ENCODE results near the gene TMEM119.

The TMEM119 gene

DNA sequence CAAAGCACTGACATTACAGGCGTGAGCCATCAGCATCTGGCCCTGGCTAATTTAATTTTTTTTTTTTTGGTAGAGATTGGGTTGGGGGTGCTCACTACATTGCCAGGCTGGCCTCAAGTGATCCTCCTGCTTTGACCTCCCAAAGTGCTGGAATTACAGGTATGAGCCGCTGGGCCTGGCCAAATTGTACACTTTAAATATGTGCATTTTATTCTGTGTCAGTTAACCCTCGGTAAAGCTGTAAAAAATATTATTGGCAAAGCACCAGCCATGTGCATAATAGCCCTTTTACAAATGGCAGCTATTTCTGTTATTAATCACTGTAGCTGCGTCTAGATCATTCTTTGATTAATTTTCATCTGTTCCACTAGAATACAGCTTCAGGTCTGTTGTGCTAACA lies 12.0 kb downstream of the TMEM119 start:
- no peak for DNase-seq (ENCODE audit: low read depth)
- TF ChIP-seq CTCF (IDR thresholded peaks at IDR 0.05; ENCODE audit: control insufficient read depth, extremely low read depth, insufficient read depth): no peak
- no peak overlapping the region for H3K4me3 ChIP-seq (ENCODE audit: low read depth, low read length)

DNA sequence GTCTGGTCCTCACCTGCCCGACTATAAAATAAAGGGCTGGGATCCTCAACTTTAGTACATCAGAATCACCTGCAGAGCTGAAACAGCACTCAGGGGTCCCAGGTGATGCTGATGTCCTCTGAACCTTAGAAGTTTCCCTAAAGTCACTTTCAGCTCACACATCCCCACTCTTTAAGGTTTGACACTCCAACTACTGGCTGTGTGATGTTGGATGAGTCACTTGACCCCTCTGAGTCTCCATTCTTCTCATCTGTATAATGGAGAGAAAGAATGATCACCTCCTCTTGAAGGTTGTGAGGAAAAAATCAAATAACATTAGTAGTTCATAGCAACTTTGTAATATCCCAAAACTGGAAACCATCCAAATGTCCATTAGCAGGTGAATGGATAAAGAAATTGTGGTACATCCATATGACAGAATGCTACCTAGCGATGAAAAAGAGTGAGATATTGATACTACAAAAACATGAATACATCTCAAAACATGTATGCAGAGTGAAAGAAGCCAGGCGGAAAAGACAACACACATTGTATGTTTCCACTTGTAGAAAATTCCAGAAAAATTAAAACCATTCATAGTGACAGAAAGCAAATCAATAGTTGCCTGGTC lies 13.3 kb downstream of the TMEM119 start:
- no peak for TF ChIP-seq CTCF (IDR thresholded peaks at IDR 0.05; ENCODE audit: control insufficient read depth, extremely low read depth, insufficient read depth)
- no peak for DNase-seq (ENCODE audit: low read depth)
- no peak overlapping the region for H3K4me3 ChIP-seq (ENCODE audit: low read depth, low read length)

DNA sequence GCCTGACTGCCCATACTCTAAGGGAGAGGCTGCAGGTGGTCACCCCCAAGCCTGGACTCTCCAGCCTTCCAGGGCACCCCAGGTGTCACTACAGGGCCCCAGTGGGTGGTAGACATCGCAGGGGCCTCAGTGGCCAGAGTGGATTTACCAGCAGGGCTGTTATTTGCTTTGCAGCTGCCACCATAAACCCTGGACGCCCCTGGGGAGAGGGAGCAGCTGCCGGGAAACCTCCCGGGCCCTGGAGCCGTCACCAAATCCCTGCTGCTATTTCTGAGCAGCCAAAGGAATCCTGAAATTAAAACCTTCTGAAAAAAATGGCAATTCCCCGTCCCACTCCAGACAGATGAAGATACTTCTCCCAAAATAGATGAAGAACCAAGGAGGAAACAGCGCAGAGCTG lies 13.9 kb downstream of the TMEM119 start:
- DNase-seq (ENCODE audit: low read depth): no peak
- TF ChIP-seq CTCF (IDR thresholded peaks at IDR 0.05; ENCODE audit: control insufficient read depth, extremely low read depth, insufficient read depth): no peak
- no peak overlapping the region for H3K4me3 ChIP-seq (ENCODE audit: low read depth, low read length)

DNA sequence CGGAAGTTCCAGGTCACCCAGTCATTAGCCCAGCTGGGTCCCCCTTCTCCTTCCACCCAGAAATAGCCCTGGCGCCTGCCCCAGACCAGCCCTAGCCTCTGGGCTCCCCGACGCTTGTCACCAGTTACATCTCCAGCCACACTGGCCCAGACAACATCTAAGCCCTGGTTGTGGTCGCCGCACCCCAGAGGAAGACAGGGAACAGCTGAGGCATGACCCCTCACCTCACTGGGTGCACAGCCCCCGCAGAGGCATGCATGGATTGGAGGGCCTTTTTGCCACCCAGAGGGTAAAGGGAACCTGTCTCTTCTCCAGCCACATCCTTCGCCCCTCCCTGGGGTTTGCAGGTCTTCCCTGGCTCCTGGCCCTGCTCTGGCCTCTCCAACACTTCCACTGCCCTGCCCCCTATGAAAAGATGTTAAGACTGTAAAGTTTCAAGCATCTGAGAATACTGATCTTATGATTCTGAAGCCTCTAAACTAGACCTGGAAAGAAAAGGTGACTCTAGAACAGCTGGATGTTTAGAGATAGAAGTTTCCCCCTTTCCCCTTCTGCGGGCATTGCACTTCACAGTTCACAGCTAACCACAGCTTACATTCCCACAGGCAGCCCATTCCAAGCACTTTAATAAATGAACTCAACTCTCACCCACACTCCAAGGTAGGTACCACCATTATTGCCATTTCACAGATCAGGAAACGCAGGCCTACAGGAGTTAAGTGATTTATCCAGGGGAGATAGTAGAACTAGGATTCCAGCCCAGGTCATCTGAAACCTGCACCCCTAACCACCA lies 14.7 kb downstream of the TMEM119 start:
- no peak for DNase-seq (ENCODE audit: low read depth)
- no peak for TF ChIP-seq CTCF (IDR thresholded peaks at IDR 0.05; ENCODE audit: control insufficient read depth, extremely low read depth, insufficient read depth)
- H3K4me3 ChIP-seq (ENCODE audit: low read depth, low read length): no peak overlapping the region

DNA sequence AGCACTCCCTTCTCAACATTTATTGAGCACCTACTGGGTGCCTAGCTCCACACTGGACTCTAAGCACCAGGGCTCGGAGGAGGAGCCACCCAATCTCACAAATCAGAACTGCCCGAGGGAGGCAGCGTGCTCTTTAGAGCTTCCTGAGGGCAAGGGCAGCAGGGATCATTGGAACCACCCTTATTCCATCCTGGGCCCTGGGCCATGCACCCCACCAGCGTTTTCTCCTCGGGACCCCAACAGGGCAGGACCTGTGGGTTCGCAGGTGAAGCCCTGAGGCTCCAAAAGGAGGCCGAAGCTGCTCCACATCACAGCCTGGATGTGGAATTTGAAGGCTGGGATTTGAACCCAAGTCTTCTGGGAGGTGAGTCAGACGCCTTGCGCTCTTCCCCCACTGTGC lies 15.4 kb downstream of the TMEM119 start:
- DNase-seq (ENCODE audit: low read depth): no peak
- TF ChIP-seq CTCF (IDR thresholded peaks at IDR 0.05; ENCODE audit: control insufficient read depth, extremely low read depth, insufficient read depth): no peak
- no peak overlapping the region for H3K4me3 ChIP-seq (ENCODE audit: low read depth, low read length)

- DNase-seq (ENCODE audit: low read depth): no peak
- H3K4me3 ChIP-seq (ENCODE audit: low read depth, low read length): no peak overlapping the region
- TF ChIP-seq CTCF (IDR thresholded peaks at IDR 0.05; ENCODE audit: control insufficient read depth, extremely low read depth, insufficient read depth): no peak
Measured at GRCh38 chr12:108581311-108582227, 16.3 kb downstream of the TMEM119 start.
